Effector memory CD4-positive, alpha-beta T cell (primary cell): Measurements from ENCODE around the gene EIF4G3.

Experiments
- DNase-seq, 3 donors: peaks; one replicate each; pipeline ENCODE4 v3.0.0-alpha.2; 2020
- H3K27ac ChIP-seq: 2 replicates; pipeline ENCODE4 v1.7.0; 2013; ENCODE audit warnings: mild to moderate bottlenecking, low read length, moderate library complexity; ENCODE audit not compliant: insufficient read depth, poor library complexity, severe bottlenecking
- H3K27me3 ChIP-seq: replicated peaks from 2 replicates; pipeline ENCODE4 v1.7.0; 2013; ENCODE audit warnings: mild to moderate bottlenecking, low read length; ENCODE audit not compliant: insufficient read depth, control insufficient read depth, poor library complexity, severe bottlenecking
- H3K36me3 ChIP-seq: 2 replicates; pipeline ENCODE4 v1.7.0; 2013; ENCODE audit warnings: mild to moderate bottlenecking, low read length, moderate library complexity; ENCODE audit not compliant: control insufficient read depth, insufficient read depth
- H3K4me1 ChIP-seq: 2 replicates; pipeline ENCODE4 v1.7.0; 2013; ENCODE audit warnings: low read length, mild to moderate bottlenecking; ENCODE audit not compliant: control insufficient read depth, insufficient read depth, poor library complexity, severe bottlenecking
- H3K4me3 ChIP-seq: 2 replicates; pipeline ENCODE4 v1.7.0; 2013; ENCODE audit warnings: low read length, low read depth, mild to moderate bottlenecking; ENCODE audit not compliant: insufficient read depth, poor library complexity, severe bottlenecking
- H3K9me3 ChIP-seq: 2 replicates; pipeline ENCODE4 v1.7.0; 2013; ENCODE audit warnings: mild to moderate bottlenecking, low read length, moderate library complexity; ENCODE audit not compliant: control insufficient read depth

EIF4G3 gene

GRCh38 chr1:21114431-21114830 is 62.3 kb downstream of the EIF4G3 start:
- no peak for DNase-seq
- no peak overlapping the region for H3K4me3 ChIP-seq
- H3K4me1 ChIP-seq = no peaks in the 10 kb centered on the region
- peaks cover 3% of the 10 kb centered on the region for H3K36me3 ChIP-seq
- H3K27me3 ChIP-seq = no peaks in the 10 kb centered on the region
- H3K9me3 ChIP-seq = no peaks in the 10 kb centered on the region
- no peak overlapping the region for H3K27ac ChIP-seq

DNA sequence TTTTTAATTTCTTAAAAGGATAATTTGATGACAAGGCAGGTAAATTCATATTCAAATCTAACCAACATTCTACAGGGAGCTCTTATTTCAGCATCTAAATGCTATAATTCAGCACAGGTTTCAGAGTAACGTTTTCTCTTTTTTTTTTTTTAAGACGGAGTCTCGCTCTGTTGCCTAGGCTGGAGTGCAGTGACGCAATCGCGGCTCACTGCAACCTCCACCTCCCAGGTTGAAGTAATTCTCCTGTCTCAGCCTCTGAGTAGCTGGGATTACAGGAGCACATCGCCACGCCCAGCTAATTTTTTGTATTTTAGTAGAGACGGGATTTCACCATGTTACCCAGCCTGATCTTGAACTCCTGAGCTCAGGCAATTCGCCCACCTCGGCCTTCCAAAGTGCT is 66.5 kb downstream of the EIF4G3 start:
- DNase-seq = no peak
- Histone ChIP-seq H3K9me3 (no peaks in the 10 kb centered on the region), H3K4me1 (no peaks in the 10 kb centered on the region), H3K36me3 (no peaks in the 10 kb centered on the region), H3K27me3 (no peaks in the 10 kb centered on the region), H3K4me3 (no peak overlapping the region), H3K27ac (no peak overlapping the region)

- H3K27me3 ChIP-seq = no peaks in the 10 kb centered on the region
- H3K4me3 ChIP-seq = no peak overlapping the region
- H3K4me1 ChIP-seq = no peaks in the 10 kb centered on the region
- H3K36me3 ChIP-seq = no peaks in the 10 kb centered on the region
- no peak overlapping the region for H3K27ac ChIP-seq
- DNase-seq = no peak
- H3K9me3 ChIP-seq = no peaks in the 10 kb centered on the region
These were observed 70.0 kb downstream of the EIF4G3 start for GRCh38 chr1:21106709-21107108.

GRCh38 chr1:21106238-21106637 is 70.5 kb downstream of the EIF4G3 start:
- Histone ChIP-seq H3K36me3 (no peaks in the 10 kb centered on the region), H3K4me1 (no peaks in the 10 kb centered on the region), H3K27me3 (no peaks in the 10 kb centered on the region), H3K27ac (no peak overlapping the region), H3K9me3 (no peaks in the 10 kb centered on the region), H3K4me3 (no peak overlapping the region)
- DNase-seq = no peak

DNA sequence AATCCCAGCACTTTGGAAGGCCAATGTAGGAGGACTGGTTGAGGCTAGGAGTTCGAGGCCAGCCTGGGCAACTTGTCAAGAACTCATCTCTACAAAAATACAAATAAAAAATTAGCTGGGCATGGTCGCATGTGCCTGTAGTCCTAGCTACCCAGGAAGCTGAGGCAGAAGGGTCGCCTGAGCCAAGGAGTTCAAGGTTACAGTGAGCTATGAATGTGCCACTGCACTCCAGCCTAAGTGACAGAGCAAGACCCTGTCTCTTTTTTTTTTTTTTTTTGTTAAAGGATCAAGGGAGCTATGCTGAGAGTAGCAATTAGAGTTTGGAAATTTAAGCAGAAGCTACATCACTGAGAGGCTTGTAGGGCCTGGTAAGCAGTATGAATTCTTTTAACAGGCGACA is 70.9 kb downstream of the EIF4G3 start:
- Histone ChIP-seq H3K27ac (no peak overlapping the region), H3K4me1 (no peaks in the 10 kb centered on the region), H3K27me3 (no peaks in the 10 kb centered on the region), H3K4me3 (no peak overlapping the region), H3K9me3 (no peaks in the 10 kb centered on the region), H3K36me3 (no peaks in the 10 kb centered on the region)
- no peak for DNase-seq

DNA sequence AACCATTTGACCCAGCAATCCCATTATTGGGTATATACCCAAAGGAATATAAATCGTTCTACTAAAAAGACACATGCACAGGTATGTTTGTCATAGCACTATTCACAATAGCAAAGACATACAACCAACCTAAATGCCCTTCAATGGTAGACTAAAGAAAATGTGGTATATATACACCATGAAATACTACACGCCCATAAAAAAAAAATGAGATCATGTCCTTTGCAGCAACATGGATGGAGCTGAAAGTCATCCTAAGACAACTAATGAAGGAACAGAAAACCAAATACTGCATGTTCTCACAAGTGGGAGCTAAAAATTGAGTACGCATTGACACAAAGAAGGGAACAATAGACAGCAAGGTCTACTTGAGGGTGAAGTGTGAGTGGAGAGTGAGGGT is 72.0 kb downstream of the EIF4G3 start:
- no peaks in the 10 kb centered on the region for H3K9me3 ChIP-seq
- no peak overlapping the region for H3K4me3 ChIP-seq
- no peak for DNase-seq
- H3K36me3 ChIP-seq = no peaks in the 10 kb centered on the region
- no peaks in the 10 kb centered on the region for H3K27me3 ChIP-seq
- H3K27ac ChIP-seq = no peak overlapping the region
- H3K4me1 ChIP-seq = no peaks in the 10 kb centered on the region

DNA sequence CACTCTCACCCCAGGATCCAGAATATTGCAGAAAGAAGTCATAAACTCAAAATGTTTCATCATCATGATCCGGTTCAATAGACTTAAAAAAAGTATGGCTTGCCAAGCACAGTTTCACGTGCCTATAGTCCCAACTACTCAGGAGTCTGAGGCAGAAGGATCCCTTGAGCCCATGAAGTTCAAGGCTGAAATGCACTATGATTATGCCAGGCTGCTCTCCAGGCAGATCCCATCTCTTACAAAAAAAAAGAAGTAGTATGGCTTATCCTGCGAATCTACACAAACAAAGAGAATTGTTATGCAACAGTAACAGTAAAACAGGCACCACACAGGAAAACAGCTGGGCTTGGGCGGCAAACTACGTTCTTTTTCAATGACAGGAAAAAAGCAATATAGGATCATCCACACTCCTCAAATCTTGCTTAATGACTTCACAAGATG is 76.2 kb downstream of the EIF4G3 start:
- DNase-seq = no peak

GRCh38 chr1:21099869-21100131 is 76.9 kb downstream of the EIF4G3 start:
- Histone ChIP-seq H3K27ac (no peak overlapping the region), H3K36me3 (no peaks in the 10 kb centered on the region), H3K9me3 (no peaks in the 10 kb centered on the region), H3K27me3 (no peaks in the 10 kb centered on the region), H3K4me3 (no peak overlapping the region), H3K4me1 (no peaks in the 10 kb centered on the region)
- no peak for DNase-seq

More for the DNA sequence above, 76.2 kb downstream of the EIF4G3 start:
- Histone ChIP-seq H3K27ac (no peak overlapping the region), H3K36me3 (no peaks in the 10 kb centered on the region), H3K9me3 (no peaks in the 10 kb centered on the region), H3K4me3 (no peak overlapping the region), H3K27me3 (no peaks in the 10 kb centered on the region), H3K4me1 (no peaks in the 10 kb centered on the region)

GRCh38 chr1:21099034-21099868 is 77.4 kb downstream of the EIF4G3 start:
- no peaks in the 10 kb centered on the region for H3K27me3 ChIP-seq
- no peak overlapping the region for H3K27ac ChIP-seq
- H3K4me1 ChIP-seq = no peaks in the 10 kb centered on the region
- H3K9me3 ChIP-seq = no peaks in the 10 kb centered on the region
- H3K36me3 ChIP-seq = no peaks in the 10 kb centered on the region
- no peak overlapping the region for H3K4me3 ChIP-seq
- DNase-seq = no peak

- H3K4me3 ChIP-seq = no peak overlapping the region
- no peaks in the 10 kb centered on the region for H3K4me1 ChIP-seq
- H3K36me3 ChIP-seq = no peaks in the 10 kb centered on the region
- H3K27ac ChIP-seq = no peak overlapping the region
- H3K27me3 ChIP-seq = no peaks in the 10 kb centered on the region
- no peak for DNase-seq
- no peaks in the 10 kb centered on the region for H3K9me3 ChIP-seq
These were observed 78.3 kb downstream of the EIF4G3 start for GRCh38 chr1:21098186-21098915.
